Stimulated activated CD4-positive, alpha-beta T cell treated with anti-CD3 and anti-CD28 coated beads, Interleukin-15, amount 100 ng/mL, for 24 hours (primary cell): ENCODE data around the gene ARHGDIA.

Experiments
- DNase-seq: peaks from one replicate; pipeline ENCODE4 v3.0.0-alpha.2; 2020

Gene ARHGDIA

GRCh38 chr17:81885869-81886548, 14.9 kb upstream of the ARHGDIA start:
- no peak for DNase-seq

- DNase-seq, result no peak
Measured at GRCh38 chr17:81885454-81885853, 14.3 kb upstream of the ARHGDIA start.

GRCh38 chr17:81884968-81885367, 13.8 kb upstream of the ARHGDIA start:
- DNase-seq, result no peak

GRCh38 chr17:81884520-81884919, 13.4 kb upstream of the ARHGDIA start:
- no peak for DNase-seq

- no peak for DNase-seq
Measured at GRCh38 chr17:81879121-81879520, 8.0 kb upstream of the ARHGDIA start.

GRCh38 chr17:81878294-81878693, 7.2 kb upstream of the ARHGDIA start:
- DNase-seq, result no peak

- no peak for DNase-seq
Measured at GRCh38 chr17:81877569-81877968, 6.4 kb upstream of the ARHGDIA start.

- DNase-seq, result peak; percentile 97
Measured at GRCh38 chr17:81871387-81872230, 472 bp upstream of the ARHGDIA start.

- DNase-seq, result peak; percentile 62
Measured at GRCh38 chr17:81870131-81870980, 781 bp downstream of the ARHGDIA start.

GRCh38 chr17:81869221-81870130, 1.7 kb downstream of the ARHGDIA start:
- DNase-seq, result peak; percentile 64

GRCh38 chr17:81868674-81869220, 2.4 kb downstream of the ARHGDIA start:
- DNase-seq, result peak; percentile 41

GRCh38 chr17:81867991-81868673, 3.0 kb downstream of the ARHGDIA start:
- DNase-seq, result peak; percentile 39

- DNase-seq, result peak; percentile 52
Measured at GRCh38 chr17:81867170-81867990, 3.8 kb downstream of the ARHGDIA start.

GRCh38 chr17:81866440-81867169, 4.5 kb downstream of the ARHGDIA start:
- DNase-seq, result peak; percentile 39

- peak; percentile 37 for DNase-seq
Measured at GRCh38 chr17:81865733-81866439, 5.3 kb downstream of the ARHGDIA start.

- no peak for DNase-seq
Measured at GRCh38 chr17:81865358-81865732, 5.8 kb downstream of the ARHGDIA start.

- no peak for DNase-seq
Measured at GRCh38 chr17:81863833-81864768, 7.0 kb downstream of the ARHGDIA start.
